ENCODE results near the gene IL1F10.

GRCh38 chr2:113060396-113060795 lies 7.4 kb upstream of the IL1F10 start:
- no peak for TF ChIP-seq CTCF (IDR thresholded peaks at IDR 0.05)
- TF ChIP-seq EZH2phosphoT487 (IDR thresholded peaks at IDR 0.05), result no peak
- no peak for TF ChIP-seq EZH2 (IDR thresholded peaks at IDR 0.05)
